Activated CD8-positive, alpha-beta memory T cell treated with anti-CD3 and anti-CD28 coated beads for 4 hours (primary cell): Measurements from ENCODE around the gene MAEA.
"Not testable (repeated sequence)": the region's sequence is repeated elsewhere in the genome, so short reads cannot be mapped to it uniquely, and the experiment has no call there.

Source experiments
- DNase-seq, 2 donors: peaks; one replicate each; pipeline ENCODE4 v3.0.0-alpha.2; 2020; ENCODE audit warnings: low read depth in 2 of 2

The MAEA gene

GRCh38 chr4:1277667-1278665 is 11.7 kb upstream of the MAEA start:
- no peak for DNase-seq

GRCh38 chr4:1279253-1279652 is 10.4 kb upstream of the MAEA start:
- no peak for DNase-seq

GRCh38 chr4:1283711-1284110 is 6.0 kb upstream of the MAEA start:
- DNase-seq, result no peak

- no peak for DNase-seq
Observed at GRCh38 chr4:1285151-1285789, 4.4 kb upstream of the MAEA start.

GRCh38 chr4:1285790-1286553 is 3.7 kb upstream of the MAEA start:
- no peak for DNase-seq

- no peak for DNase-seq
Observed at GRCh38 chr4:1288786-1289185, 905 bp upstream of the MAEA start.

DNA sequence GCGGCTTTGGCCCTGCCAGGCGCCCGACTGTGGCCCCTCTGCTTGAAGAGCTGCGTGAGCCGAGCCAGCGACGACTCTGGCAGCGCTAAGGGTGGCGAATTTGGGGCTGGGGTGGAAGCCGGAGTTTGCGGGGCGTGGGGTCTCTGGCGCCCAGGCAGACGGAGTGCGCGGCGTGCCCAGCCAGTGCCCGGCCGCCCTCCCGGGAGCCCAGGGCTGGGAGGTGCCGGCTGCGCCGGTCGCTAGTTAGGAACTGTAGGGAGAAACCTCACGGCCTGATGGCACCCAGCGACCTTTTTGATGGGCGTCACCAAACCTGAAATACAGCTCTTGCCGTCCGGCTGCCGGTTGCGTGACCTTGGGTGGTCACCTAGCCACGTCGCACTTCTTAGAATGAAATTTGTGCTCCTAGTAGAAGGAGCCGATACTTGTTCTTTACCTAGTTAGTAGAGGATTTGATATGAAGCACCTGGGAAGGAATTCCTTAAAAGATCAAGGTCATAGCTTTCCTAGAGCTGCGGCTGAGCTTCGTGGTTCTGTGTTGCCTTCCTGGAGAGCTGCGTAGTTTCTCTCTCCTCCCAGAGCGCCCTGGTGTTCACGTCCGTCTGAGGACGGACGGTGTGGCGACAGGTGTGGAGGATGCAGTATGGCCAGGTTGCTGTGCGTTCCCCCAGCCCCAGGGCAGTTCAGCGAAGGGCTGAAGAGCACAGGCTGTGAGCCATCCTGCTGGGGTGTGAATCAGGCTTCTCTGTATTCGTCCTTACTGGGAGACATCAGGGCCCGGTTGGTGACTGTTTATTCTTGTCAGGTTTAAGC is 680 bp downstream of the MAEA start:
- no peak for DNase-seq

GRCh38 chr4:1291091-1291490 is 1.4 kb downstream of the MAEA start:
- DNase-seq, result no peak

GRCh38 chr4:1291996-1292702 is 2.5 kb downstream of the MAEA start:
- DNase-seq, result no peak

- DNase-seq, result not testable (repeated sequence)
Observed at GRCh38 chr4:1292703-1293011, 3.0 kb downstream of the MAEA start.

- no peak for DNase-seq
Observed at GRCh38 chr4:1293531-1293941, 3.8 kb downstream of the MAEA start.

- DNase-seq, result no peak
Observed at GRCh38 chr4:1293991-1294390, 4.3 kb downstream of the MAEA start.

GRCh38 chr4:1294424-1294823 is 4.7 kb downstream of the MAEA start:
- DNase-seq, result no peak

DNA sequence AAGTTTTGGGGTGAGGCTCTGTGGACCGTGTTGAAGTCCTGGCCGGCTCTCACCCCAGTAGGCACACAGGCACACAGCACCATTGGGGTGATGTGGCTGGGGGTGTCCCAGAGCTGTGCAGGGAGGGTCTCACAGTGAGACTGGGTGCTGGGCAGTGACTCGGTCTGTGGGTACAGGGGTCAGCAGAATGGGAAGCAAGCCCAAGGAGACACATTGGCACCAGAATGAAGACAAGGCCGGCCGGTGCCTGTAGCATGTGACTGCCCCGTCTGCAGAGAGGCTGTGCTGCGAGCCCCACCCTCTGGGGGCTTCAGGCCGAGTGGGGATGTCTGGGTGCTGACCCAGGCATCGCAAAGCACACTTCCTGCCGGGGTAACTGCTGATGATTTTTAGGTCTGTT is 5.2 kb downstream of the MAEA start:
- DNase-seq, result no peak

- DNase-seq, result no peak
Observed at GRCh38 chr4:1295405-1296055, 5.8 kb downstream of the MAEA start.

- DNase-seq, result no peak
Observed at GRCh38 chr4:1296324-1297022, 6.8 kb downstream of the MAEA start.

DNA sequence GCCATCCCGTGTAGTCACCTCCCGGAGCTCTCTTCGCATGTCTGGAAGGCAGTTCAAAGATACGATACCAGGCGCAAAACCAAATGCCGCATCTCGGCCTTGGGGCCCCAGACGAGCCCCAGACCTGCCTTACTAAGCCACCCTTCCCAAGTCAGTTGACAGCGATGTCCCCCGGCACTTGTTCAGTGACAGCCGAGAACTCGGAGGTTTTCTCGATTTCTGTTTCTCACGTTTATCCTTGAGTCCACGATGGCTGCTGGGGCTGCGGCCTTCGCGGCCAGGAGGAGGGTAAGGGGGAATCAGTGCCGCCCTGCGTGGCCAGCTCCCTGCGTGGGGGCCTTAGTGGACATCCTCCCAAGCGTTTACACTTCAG is 7.3 kb downstream of the MAEA start:
- no peak for DNase-seq

GRCh38 chr4:1297456-1298325 is 8.0 kb downstream of the MAEA start:
- no peak for DNase-seq

DNA sequence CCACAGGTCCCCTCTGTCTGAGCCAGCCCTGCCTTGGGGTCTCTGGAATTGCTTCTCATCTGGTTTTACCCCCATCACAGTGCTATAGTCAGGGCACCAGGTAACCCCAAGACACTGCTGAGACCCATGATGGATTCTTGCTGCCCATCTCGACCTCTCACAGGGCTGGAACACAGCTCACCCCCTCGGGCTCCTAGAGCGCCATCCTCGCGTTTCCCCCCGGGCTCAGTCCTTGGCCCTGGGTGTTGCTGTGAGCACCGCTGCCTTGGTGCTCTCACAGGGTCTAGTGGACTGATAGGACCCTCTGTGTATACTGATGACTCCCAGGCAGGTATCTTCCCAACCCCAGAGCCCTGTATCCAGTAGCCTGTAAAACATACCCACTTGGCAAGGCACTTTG is 8.8 kb downstream of the MAEA start:
- no peak for DNase-seq
